Fibroblast of skin of scalp (primary cell): ENCODE measurements around the gene DHRSX.
A peak's percentile ranks its signal among the peaks of the same experiment; 100 is the strongest.
"Not testable (repeated sequence)": the region's sequence is repeated elsewhere in the genome, so short reads cannot be mapped to it uniquely, and the experiment has no call there.

Experiments used
- DNase-seq: peaks from one replicate; pipeline ENCODE4 v3.0.0-alpha.2; 2013

Gene DHRSX

DNA sequence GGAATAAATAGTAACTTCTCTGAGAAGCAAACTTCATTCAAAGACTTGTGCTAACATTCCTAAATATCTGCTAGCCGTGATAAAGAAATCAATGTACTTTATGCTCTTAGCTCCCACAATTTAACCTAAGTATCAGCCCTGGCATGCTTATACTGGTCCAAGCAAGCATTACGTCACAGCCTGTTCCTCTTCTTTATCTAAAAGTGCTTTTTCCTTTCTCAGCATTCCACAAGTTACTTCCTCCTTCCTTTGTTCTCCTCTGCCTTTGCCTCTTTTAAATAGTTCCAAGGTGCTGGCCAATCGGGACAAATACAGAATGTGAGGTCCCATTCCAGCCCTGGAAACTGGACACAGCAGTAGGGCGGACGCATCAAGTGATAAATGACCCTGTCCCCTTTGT, 249.6 kb downstream of the DHRSX start:
- DNase-seq, result no peak

DNA sequence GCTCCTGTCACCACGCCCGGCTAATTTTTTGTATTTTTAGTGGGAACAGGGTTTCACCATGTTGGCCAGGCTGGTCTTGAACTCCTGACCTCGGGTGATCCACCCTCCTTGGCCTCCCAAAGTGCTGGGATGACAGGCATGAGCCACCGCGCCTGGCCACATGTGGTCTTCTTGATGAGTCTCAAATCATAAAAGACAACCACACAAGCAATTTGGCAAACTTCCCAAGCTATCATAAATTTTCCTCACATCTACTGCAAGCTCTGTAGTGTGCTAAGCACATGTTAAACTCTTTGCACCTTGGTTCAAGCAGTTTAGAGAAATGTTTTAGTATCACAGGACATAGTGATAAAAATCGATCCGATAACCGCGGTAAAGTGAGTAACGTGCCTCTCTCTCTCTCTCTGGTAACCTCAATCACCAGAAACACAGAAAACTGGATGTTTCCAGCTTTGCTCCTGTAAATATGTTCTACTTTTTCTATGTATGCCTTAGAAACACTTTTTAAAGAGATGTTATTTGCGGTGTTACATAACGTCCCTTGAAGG, 256.8 kb downstream of the DHRSX start:
- peak; percentile 52 for DNase-seq

DNA sequence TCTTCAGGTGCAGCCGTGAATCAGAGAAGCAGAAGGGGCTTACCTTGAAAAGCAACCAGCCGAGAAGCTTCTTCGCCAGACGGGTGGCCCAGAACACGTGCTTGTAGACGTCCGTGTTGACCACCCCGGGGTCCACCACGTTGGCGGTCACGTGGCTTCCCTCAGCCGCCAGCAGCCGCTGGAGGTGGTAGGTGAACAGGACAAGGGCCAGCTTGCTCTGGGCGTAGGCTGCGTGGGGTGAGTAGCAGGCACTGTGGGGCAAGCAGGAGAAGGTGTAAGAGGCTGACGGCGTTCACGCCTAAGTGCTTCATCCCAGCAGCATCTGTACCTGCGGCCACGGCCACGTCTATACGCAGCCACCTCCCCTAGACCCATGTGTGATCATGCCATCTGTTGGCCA, 257.8 kb downstream of the DHRSX start:
- no peak for DNase-seq

DNA sequence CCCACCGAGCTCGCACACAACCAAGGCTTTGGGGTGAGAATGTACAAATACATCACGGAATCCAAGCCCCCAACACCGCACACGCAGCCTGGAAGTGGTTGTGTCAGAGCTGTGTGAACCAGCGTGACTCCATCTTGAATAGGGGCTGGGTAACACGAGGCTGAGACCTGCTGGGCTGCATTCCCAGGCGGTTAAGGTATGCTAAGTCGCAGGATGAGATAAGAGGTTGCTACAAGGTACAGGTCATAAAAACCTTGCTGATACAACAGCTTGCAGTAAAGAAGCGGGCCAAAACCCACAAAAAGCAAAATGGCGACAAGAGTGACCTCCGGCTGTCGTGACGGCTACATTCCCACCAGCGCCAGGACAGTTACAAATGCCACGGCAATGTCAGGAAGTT, 258.4 kb downstream of the DHRSX start:
- no peak for DNase-seq

DNA sequence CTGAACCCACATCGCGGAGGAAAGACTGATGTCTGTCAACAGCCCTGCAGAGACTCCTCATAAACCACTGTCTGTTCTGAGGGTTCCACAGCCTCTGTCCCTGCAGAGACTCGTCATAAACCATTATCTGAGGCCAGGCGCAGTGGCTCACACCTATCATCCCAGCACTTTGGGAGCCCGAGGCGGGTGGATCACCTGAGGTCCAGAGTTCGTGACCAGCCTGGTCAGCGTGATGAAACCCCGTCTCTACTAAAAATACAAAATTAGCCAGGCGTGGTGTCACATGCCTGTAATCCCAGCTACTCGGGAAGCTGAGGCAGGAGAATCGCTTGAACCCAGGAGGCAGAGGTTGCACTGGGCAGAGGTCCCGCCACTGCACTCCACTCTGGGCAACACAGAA, 259.3 kb downstream of the DHRSX start:
- DNase-seq, result not testable (repeated sequence)

DNA sequence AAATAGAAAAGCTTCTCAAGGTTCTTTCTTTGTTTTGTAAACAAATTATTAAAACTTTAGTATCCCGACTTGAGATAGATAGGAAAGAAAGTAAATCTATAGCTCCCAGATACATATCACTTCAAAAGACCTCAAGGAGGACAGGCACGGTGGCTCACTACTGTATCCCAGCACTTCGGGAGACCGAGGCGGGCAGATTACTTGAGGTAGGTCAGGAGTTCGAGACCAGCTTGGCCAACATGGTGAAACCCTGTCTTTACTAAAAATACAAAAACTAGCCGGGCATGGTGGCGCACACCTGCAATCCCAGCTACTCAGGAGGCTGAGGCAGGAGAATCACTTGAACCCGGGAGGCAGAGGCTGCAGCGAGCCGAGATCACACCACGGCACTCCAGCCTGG, 260.0 kb downstream of the DHRSX start:
- DNase-seq, result not testable (repeated sequence)

DNA sequence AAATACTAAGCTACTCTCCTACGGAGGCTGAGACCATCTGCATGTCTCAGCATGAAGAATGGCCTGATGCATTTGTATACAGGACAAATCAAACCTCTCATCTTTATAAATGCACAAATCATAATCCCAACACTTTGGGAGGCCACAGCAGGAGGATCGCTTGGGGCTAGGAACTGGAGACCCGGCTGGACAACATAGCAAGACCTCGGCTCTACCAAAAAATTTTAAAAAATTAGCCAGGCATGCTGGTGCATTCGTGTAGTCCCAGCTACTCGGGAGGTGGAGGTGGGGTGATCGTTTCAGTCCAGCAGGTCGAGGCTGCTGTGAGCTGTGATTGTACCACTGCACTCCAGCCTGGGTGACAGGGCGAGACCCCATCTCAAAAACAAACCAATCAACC, 262.8 kb downstream of the DHRSX start:
- no peak for DNase-seq

DNA sequence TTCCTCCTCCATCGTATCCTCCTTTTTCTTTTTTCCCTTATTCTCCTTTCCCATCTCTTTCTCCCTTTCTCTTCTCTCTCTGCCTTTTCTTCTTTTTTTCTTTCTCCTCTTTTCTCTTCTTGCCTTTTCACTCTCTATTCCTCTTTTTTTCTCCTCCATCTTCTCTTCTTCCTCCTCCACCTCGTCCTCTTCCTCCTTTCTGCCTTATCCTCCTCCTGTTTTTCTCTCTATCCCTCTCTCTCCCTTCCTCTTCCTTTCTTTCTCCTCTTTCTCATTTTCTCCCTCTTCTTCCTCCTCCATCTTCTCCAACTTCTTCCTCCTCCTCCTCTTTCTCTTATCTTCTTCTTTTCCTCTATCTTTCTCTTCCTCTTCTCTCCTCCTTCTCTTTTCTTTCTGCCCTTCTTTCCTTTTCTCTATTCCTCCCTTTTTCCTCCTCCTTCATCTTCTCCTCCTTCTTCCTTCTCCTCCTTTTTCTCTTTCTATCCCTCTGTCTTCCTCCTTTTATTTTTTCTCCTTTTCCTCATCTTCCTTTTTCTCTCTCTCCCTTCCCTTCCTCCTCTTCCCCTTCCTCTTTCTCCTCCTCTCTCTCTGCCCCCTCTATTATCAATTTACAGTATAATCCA, 269.1 kb downstream of the DHRSX start:
- DNase-seq, result no peak

DNA sequence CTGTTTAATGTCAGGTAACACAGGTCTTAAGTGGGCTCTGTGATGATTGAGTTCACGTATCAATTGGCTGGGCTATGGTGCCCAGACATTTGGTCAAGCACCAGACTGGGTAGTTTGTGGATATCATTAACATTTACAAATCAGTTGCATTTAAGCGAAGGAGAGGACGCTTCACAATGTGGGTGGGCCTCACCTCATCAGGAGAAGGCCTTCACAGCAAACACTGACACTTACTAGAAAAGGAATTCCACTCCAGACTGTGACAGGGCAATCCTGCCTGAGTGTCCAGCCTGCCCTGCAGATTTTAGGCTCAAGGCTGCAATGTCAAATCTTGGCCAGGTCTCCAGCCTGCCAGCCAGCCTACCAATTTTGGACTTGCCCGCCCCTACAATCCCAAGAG, 270.3 kb downstream of the DHRSX start:
- DNase-seq, result no peak

DNA sequence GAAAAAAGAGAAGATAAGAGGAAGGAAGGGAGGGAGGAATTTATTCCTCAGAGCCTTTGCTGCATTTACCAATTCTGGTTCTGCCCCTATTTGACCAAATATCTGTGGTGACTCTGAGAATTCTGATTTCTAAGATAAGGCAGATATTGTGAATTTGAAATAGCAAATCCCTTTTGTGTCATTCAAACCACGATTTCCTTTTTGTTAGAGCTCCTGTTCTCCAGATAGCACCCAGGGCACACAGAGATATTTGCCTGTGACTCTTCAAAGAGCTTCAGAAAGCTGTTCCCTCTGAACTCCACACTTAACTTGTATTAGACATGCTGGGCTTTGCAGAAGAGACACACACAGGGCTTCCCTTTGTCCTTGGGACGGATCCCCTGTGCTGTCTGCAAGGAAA, 272.2 kb downstream of the DHRSX start:
- DNase-seq, result no peak

DNA sequence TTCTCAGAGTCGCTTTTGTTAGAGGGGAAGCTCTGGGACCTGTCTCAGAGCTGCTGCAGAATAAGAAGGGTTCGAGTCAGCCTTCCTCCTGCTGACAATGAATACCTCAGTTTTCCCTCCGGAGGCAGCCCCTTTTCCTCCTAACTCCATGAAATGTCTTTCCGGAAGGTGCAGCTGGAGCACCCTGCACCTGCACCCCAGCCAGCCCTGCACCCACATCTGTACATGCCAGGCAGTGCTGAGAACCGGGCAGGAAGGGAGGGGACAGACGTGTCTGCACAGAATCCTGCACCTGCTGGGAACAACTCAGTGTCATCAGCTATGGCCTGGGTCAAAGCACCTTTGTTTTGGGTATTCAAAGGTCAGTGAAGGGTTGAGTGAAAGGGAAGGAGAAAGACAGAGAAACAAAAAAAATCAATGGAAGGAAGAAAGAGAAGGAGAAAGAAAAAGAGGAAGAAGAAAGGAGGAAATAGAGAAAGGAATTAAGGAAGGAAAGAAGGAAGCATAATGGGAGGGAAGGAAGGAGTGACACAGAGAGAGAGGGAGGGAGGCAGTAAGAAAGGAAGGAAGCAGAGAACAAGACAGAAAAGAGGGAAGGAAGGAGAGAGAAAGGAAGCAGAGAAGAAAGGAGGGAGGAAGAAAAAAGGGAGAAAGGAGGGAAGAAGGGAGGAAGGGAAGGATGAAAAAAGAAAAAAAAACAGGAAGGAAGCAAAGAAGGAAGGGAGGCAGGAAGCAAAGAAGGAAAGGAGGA, 273.7 kb downstream of the DHRSX start:
- no peak for DNase-seq

DNA sequence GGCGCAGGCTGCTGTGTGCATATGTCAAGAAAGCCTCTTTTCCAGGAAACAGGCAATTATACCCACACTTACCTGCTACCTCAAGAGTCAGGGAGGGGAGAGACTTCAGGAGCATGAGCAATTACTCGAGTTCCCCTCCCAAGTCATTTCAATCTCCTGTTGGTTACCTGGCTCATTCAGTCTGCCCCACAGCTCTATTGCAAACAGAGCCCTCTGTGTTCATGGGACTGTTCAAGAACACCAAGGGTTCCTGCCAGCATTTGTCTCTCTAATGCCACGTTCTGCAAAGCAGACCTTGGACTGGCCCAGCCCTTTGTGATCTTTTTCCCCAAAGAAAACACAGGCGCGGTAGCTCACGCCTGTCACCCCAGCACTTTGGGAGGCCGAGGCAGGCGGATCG, 274.6 kb downstream of the DHRSX start:
- DNase-seq, result no peak

DNA sequence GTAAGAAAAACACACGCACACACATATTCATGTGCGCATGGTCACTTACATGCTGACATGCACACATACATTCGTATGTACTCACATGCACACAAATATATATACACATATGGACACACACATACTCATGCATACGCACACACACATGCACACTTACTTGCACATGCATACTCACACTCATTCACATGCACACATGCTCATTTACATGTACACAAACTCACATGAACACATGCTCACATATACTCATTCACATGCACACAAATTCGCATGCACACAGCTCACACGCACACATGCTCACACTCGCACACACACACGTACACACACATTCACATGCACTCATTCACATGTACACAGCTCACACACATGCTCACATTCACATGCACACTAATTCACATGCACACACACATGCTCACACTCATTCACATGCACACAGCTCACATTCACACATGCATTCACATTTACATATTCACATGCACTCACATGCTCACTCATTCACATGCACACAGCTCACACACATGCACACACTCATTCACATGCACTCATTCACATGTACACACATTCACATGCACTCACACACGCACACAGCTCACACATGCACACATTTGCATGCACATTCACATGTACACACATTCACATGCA, 276.1 kb downstream of the DHRSX start:
- DNase-seq, result no peak

DNA sequence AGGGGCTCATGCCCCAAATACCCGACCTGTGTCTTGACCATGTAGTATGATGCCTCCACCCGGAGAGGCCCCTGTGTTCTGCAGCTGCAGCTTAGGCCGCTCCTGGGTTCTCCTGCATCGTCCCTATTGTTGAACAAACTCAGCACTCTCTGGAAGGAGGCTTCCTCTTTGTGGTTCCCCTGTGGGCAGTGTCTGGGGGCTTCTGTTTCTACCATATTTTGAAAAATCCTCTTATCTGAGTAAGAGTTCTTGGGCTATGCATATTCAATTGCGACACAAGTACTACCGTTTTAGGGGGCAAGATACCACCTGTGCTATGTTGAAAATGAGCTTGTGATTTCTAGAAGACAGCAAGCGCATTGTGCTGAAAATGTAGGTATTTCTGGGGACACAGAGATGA, 276.6 kb downstream of the DHRSX start:
- DNase-seq, result no peak

DNA sequence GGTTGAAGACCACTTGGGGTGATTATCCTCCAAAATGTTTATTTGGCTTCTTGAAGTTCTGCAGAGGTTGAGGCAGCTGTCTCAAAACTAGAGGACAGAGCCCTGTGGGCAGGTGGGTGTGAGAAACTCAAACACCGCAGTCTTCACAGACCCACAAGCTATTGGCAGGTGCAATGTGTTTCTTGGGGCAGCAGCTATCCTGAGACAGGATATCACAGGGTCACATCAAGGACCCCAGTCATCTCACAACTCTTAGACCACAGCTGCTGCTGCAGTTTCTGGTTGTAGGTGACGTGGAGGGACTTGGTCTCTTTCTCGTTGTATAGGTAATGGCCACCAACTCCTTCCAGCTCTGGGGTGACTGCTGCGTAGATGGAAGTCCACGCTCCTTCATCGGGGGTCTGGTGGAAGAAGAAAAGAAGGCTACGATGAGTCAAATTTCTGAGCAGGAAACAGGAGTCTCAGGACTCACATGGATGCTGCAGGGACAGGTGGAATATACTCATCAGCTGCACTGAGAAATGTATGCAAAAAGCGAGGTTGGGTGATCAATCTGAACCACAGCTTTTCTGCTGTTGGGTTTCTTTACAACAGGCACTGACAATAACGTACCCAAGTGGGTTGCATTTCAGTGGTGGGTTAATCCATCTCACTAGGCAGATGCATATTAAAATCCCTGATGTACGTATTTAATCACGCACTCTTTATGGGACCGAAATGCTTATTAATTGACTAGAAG, 279.8 kb downstream of the DHRSX start:
- DNase-seq, result no peak

DNA sequence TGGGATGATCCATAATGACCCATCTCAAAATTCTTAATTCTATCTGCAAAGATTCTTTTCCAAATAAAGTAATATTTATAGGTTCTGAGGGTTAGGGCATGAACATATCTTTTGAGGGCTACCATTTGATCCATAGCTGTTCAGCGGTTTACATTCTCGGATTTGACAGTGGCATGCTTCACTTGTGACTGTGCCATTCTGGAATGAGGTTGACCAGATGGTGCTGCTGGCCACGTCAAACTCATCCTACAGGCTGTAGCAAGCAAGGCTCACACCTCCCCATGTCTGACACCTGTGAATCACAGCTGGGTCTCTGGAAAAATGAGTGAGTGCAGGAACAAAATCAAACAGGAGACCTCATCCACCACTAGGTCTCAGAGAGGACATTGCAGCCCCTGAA, 280.5 kb downstream of the DHRSX start:
- DNase-seq, result no peak

DNA sequence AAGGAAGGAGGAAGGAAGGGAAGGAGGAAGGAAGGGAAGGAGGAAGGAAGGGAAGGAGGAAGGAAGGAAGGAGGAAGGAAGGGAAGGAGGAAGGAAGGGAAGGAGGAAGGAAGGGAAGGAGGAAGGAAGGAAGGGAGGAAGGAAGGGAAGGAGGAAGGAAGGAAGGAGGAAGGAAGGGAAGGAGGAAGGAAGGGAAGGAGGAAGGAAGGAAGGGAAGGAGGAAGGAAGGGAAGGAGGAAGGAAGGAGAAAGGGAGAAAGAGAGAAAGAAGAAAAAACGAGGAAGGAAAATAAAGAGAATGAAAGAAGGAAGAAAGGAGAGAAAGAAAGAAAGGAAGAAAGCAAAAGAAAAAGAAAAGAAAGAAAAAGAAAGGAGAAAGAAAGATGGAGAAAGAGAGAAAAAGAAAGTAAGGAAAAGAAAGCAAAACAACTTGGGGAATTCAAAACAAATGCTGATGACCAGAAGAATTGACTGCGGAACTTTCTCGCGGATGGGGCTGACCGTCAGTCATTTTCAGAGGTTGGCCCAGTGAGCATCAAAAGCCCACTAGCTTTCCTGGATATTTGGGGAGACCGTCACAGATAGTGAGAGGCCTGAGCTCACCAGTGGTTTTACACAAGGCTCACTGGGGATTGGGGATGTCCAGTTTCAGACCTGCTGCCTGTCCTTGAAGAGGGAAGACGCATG, 286.5 kb downstream of the DHRSX start:
- DNase-seq, result not testable (repeated sequence)

DNA sequence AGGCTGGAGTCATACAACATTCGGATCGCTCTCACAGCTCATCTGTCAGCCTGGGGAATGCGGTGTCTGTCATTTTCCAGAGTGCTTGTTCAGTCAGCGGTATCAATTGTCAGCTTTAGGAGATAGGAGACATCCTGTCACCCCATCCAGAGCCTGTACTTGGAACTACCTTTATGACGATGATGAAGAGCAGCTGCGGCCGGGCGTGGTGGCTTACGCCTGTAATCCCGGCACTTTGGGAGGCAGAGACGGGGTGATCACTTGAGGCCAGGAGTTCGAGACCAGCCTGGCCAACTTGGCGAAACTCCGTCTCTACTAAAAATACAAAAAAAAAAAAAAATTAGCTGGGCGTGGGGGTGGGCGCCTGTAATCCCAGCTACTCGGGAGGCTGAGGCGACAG, 289.1 kb downstream of the DHRSX start:
- not testable (repeated sequence) for DNase-seq

DNA sequence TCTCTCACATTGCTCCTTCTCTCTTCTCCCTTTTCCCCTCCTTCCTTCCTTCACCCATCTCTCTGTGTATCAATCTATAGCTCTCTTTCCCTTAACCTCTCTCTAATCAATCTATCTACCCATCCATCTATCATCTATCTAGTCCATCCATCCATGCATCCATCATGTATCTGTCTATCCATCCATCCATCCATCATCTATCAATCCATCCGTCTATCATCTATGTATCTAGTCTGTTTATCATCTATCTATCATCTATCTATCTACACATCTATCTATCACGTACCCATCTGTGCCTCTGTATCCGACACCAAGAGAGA, 307.5 kb downstream of the DHRSX start:
- DNase-seq, result no peak

DNA sequence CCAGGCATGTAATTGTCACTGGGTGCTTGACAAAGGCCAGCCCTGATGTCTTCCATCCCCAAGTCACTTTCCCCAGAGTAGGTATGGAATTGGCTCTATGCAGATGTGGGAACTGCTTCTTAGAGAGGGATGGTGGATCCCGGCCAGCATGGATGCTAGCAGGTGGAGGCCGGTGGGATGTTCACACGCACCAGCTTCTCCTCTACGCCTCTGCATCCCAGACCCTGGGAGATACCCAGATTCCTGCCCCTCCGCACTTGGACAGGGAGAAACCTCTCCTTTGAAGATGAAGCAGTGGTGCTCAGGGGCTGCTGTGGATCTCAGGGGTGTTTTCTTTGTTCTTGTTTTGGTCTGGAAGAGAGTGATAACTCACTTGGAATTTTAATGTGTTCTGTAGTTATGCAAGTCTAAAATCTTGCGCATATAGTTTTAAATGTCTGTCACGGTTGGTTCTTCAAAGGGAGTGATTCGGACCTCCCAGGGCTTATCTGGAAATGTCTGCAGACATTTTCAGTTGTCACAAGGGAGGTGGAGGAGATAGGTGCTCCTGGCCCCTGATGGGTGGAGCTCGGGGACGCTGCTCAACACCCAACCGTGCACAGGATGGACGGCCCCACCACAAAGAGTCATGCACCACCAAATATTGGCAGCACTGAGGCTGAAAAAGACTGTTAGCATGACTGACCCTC, 308.0 kb downstream of the DHRSX start:
- DNase-seq, result no peak

DNA sequence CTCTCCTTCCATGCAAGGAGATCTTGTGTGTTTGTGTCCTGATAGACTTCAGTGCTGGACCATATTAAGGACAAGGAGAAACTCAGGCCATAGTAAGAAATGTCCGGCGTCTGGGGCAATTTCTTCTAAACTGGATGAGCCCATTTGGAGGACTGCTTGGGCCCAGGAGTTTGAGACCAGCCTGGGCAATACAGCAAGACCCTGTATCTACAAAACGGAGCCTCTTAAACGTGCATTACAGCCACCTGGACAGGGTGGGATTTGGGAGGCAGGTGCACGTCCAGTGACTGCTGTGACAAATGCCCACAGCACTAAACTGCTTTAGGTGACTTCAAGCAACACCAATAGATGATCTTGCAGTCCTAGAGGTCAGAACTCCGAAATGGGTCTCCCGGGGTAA, 311.9 kb downstream of the DHRSX start:
- no peak for DNase-seq

DNA sequence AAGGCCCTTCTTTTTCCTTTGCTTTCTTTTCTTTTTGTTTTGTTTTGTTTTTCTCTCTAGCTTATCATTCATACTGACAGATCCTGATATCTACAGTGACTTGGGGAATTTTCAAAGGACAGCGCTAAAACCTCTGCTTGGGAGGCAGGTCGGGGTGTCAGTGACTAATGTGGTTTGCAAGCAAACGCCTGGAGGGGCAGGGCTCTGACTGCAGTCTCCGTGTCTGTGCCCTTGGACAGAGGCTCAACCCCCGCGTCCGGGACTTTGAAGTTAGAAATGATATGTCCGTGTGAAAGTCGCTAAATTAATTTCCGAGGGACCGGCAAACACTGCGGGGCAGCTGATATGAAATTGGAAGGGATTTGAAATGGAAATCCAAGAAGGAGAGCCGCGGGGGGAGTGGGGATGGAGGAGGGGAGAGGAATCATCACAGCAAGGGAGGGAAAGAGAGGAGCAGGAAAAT, 312.4 kb downstream of the DHRSX start:
- no peak for DNase-seq
